Endothelial cell (in vitro differentiated cells): Measurements from ENCODE around the gene UBAC1. TPM values are rescaled to one million over a fixed set of nuclear protein-coding genes. Genes with fewer than 3 reads are reported as not detected.

Source experiments
- DNase-seq: peaks from one replicate; pipeline ENCODE4 v3.0.0; 2021; ENCODE audit warnings: low spot score
- H3K27ac Mint-ChIP-seq: one replicate; pipeline ENCODE4 v1.8.0; 2021; ENCODE audit warnings: mixed read lengths, inconsistent platforms; ENCODE audit not compliant: unreplicated experiment
- H3K27me3 Mint-ChIP-seq: one replicate; pipeline ENCODE4 v1.8.0; 2021; ENCODE audit warnings: mild to moderate bottlenecking, moderate library complexity, mixed read lengths, inconsistent platforms; ENCODE audit not compliant: unreplicated experiment
- H3K36me3 Mint-ChIP-seq: one replicate; pipeline ENCODE4 v1.8.0; 2021; ENCODE audit warnings: mild to moderate bottlenecking, low read depth, mixed read lengths, inconsistent platforms; ENCODE audit not compliant: unreplicated experiment
- H3K4me1 Mint-ChIP-seq: one replicate; pipeline ENCODE4 v1.8.0; 2021; ENCODE audit warnings: mild to moderate bottlenecking, mixed read lengths, inconsistent platforms; ENCODE audit not compliant: unreplicated experiment
- H3K4me3 Mint-ChIP-seq: one replicate; pipeline ENCODE4 v1.8.0; 2021; ENCODE audit warnings: mild to moderate bottlenecking, mixed read lengths, inconsistent platforms; ENCODE audit not compliant: unreplicated experiment
- H3K9me3 Mint-ChIP-seq: one replicate; pipeline ENCODE4 v1.8.0; 2021; ENCODE audit warnings: mixed read lengths, inconsistent platforms; ENCODE audit not compliant: unreplicated experiment
- total RNA-seq: library from RNA; stranded (reverse); fragmentation: NEBNext Ultra II Directional; extraction: Animal tissue kit (Norgen Biotek cat#: 25700); gene quantifications from one replicate; pipeline ENCODE4 v1.2.1, GENCODE V29; 2021; ENCODE audit not compliant: unreplicated experiment
- TF ChIP-seq, protein P1 (sequence below): fragments of 200-600 bp; sonication (generic); IDR thresholded peaks from one replicate; pipeline ENCODE4 v1.5.0; 2021; ENCODE audit warnings: antibody characterized with exemption; ENCODE audit not compliant: unreplicated experiment

Gene UBAC1
- total RNA-seq, 1 donor from 2014 or later = 46.8 TPM

DNA sequence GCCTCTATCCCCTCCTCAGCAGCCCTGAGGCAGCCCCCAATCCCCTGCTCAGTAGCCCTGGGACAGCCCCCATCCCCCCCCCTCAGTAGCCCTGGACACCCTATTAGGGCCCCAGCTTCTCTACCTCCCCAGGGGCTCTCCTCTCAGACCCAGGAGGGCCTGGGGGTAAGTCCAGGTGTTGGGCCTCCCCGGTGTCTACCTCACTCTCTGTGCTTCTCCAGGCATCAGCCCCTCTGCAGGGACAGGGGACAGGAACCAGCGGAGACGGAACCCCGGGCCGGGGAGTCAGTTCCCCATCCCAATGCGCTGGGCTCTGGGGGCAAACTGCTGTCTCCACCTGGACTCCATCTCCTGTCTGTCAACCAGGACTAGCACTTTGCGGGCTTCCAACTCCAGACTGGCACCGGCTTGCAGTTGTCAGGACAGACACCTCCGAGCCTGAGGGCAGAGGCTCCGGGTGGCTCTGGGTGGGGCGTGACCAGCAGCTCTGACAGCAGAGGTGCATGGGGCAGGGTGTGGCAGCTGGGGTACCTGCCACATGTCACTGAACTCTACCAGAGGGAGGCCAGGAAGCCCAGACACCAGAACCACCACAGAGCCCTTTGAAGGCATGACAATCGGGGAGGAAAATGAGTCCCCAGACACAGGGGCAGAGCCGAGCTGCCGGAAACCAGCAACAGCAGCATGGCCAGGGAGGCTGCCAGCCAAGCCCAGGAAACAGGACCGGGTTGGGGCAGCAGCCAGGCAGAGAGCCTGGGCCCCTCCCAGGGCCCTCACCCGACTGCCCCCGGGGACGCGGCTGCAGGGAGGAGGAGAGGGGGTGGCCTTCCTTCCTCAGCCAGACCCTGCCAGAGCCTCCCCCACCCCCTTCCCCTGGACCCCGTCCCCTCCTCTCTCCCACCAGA is 17.7 kb upstream of the UBAC1 start:
- no peaks in the 10 kb centered on the region for H3K36me3 Mint-ChIP-seq
- DNase-seq = no peak
- TF ChIP-seq, protein P1, sequence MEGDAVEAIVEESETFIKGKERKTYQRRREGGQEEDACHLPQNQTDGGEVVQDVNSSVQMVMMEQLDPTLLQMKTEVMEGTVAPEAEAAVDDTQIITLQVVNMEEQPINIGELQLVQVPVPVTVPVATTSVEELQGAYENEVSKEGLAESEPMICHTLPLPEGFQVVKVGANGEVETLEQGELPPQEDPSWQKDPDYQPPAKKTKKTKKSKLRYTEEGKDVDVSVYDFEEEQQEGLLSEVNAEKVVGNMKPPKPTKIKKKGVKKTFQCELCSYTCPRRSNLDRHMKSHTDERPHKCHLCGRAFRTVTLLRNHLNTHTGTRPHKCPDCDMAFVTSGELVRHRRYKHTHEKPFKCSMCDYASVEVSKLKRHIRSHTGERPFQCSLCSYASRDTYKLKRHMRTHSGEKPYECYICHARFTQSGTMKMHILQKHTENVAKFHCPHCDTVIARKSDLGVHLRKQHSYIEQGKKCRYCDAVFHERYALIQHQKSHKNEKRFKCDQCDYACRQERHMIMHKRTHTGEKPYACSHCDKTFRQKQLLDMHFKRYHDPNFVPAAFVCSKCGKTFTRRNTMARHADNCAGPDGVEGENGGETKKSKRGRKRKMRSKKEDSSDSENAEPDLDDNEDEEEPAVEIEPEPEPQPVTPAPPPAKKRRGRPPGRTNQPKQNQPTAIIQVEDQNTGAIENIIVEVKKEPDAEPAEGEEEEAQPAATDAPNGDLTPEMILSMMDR = no peak
- H3K27ac Mint-ChIP-seq = no peak overlapping the region
- no peak overlapping the region for H3K4me3 Mint-ChIP-seq
- H3K27me3 Mint-ChIP-seq = peaks cover 1% of the 10 kb centered on the region
- H3K4me1 Mint-ChIP-seq = no peaks in the 10 kb centered on the region
- H3K9me3 Mint-ChIP-seq = no peaks in the 10 kb centered on the region

DNA sequence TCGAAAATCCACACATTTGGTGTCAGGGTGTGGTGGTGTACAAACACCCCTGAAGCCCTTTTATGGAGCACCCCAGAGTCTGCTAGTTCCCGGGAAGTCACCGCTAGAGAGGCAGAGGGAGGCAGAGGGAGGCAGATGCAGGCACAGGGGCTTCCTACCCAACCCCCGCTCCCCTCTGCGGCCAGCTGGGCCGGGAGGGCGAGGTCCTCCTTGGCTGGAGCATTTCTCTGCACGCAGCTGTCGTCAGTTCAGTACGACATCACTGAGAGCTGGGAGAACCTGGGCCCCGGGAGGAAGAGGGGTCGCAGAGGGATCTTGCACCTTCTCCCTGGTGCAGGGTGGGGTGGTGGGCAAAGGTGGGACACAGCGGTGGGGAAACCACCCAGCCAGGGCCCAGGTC is 15.8 kb upstream of the UBAC1 start:
- TF ChIP-seq, protein P1 = no peak
- no peak overlapping the region for H3K27ac Mint-ChIP-seq
- DNase-seq = no peak

DNA sequence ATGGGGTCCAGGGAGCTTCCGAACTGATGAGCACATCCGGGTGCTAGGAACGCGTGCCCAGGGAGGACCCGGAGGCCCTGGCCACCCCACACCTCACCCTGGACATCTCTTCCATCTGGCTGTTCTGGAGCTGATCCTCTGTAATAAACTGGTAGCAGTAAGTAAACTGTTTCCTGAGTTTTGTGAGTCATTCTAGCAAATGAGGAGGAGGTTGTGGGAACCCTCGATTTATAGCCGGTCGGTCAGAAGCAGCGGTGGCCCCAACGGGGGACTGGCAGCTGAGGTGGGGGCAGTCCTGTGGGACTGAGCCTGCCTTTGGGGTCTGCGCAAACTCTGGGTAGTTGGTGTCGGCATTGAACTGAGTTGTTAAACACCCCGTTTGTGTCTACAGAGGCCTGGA is 15.4 kb upstream of the UBAC1 start:
- Mint-ChIP-seq H3K27ac (no peak overlapping the region), H3K27me3 (peaks cover 1% of the 10 kb centered on the region)

More for the DNA sequence above, 15.8 kb upstream of the UBAC1 start:
- Mint-ChIP-seq H3K27me3 (peaks cover 1% of the 10 kb centered on the region), H3K36me3 (no peaks in the 10 kb centered on the region), H3K4me3 (no peak overlapping the region), H3K9me3 (no peaks in the 10 kb centered on the region), H3K4me1 (no peaks in the 10 kb centered on the region)

DNA sequence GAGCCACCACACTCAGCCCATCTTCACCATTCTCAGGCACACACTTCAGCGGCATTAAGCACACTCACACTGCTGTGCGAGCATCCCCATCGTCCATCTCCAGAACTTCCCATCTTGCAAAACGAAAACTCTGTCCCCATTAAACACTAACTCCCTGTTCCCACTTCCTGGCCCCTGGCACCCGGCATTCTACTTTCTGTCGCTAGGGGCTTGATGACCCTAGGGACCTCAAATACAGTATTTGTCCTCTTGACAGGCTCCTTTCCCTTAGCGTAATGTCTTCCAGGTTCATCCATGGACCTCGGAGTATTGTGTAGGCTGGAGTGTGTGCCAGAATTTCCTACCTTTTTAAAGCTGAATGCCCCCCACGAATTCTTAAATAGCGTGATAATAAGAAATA is 14.7 kb upstream of the UBAC1 start:
- H3K9me3 Mint-ChIP-seq = no peaks in the 10 kb centered on the region
- H3K27me3 Mint-ChIP-seq = peaks cover 1% of the 10 kb centered on the region
- TF ChIP-seq, protein P1 = no peak
- no peak overlapping the region for H3K4me3 Mint-ChIP-seq
- DNase-seq = no peak
- no peak overlapping the region for H3K27ac Mint-ChIP-seq
- no peaks in the 10 kb centered on the region for H3K36me3 Mint-ChIP-seq
- H3K4me1 Mint-ChIP-seq = no peaks in the 10 kb centered on the region

More for the DNA sequence above, 15.4 kb upstream of the UBAC1 start:
- TF ChIP-seq, protein P1 = no peak
- Mint-ChIP-seq H3K36me3 (no peaks in the 10 kb centered on the region), H3K9me3 (no peaks in the 10 kb centered on the region), H3K4me3 (no peak overlapping the region), H3K4me1 (no peaks in the 10 kb centered on the region)
- no peak for DNase-seq

DNA sequence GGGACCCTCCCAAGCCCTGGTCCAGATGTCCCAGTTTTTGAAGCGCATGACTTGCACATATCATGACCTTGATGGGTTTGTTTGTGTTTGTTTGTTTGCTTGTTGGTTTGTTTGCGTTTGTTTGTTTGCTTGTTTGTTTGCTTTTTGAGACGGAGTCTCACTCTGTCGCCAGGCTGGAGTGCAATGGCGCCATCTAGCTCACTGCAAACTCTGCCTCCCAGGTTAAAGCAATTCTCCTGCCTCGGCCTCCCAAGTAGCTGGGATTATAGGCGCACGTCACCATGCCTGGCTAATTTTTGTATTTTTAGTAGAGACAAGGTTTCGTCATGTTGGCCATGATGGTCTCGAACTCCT is 13.0 kb upstream of the UBAC1 start:
- Mint-ChIP-seq H3K4me3 (no peak overlapping the region), H3K9me3 (no peaks in the 10 kb centered on the region), H3K27ac (no peak overlapping the region), H3K27me3 (peaks cover 1% of the 10 kb centered on the region), H3K4me1 (no peaks in the 10 kb centered on the region), H3K36me3 (no peaks in the 10 kb centered on the region)
- TF ChIP-seq, protein P1 = no peak
- DNase-seq = no peak
